Uterus (tissue), 4 donors: ENCODE measurements around the gene CELF4. TPM values are rescaled to one million over a fixed set of nuclear protein-coding genes. Genes with fewer than 3 reads are reported as not detected.

Experiments
- DNase-seq, 2 donors: peaks; one replicate each; pipeline ENCODE4 v3.0.0-alpha.2; 2019 to 2020
- H3K27ac ChIP-seq, 2 donors: fragments of 200-600 bp; sonication (generic); 1 replicate in 1 of 2; 2 replicates in 1 of 2; pipeline ENCODE4 v1.5.1; 2016 to 2018
- H3K27me3 ChIP-seq, 2 donors: fragments of 200-600 bp; sonication (generic); one replicate each; pipeline ENCODE4 v1.5.1; 2018 to 2019; ENCODE audit warnings: control low read depth in 1 of 2
- H3K36me3 ChIP-seq, 2 donors: fragments of 200-600 bp; sonication (generic); one replicate each; pipeline ENCODE4 v1.5.1; 2019; ENCODE audit warnings: control low read depth in 1 of 2
- H3K4me1 ChIP-seq, 2 donors: fragments of 200-600 bp; sonication (generic); one replicate each; pipeline ENCODE4 v1.5.1; 2018 to 2019; ENCODE audit warnings: control low read depth in 1 of 2
- H3K4me3 ChIP-seq, 2 donors: fragments of 200-600 bp; sonication (generic); 1 replicate in 1 of 2; 2 replicates in 1 of 2; pipeline ENCODE4 v1.5.1; 2018 to 2019; ENCODE audit warnings: mild to moderate bottlenecking in 1 of 2
- H3K9me3 ChIP-seq, 2 donors: fragments of 200-600 bp; sonication (generic); one replicate each; pipeline ENCODE4 v1.5.1; 2019; ENCODE audit warnings: control low read depth in 1 of 2
- POLR2A ChIP-seq, 2 donors: fragments of 450-650 bp; IDR thresholded peaks; one replicate each; pipeline ENCODE4 v1.6.1; 2016; ENCODE audit warnings: antibody characterized with exemption in 2 of 2, mild to moderate bottlenecking in 1 of 2, moderate library complexity in 1 of 2
- intact Hi-C: fragments of 100-400 bp; cut with DNase I; formaldehyde crosslinking; loops from one replicate; pipeline ENCODE4 v1.15.1; 2023; ENCODE audit warnings: low total_unique reads
- total RNA-seq, 4 donors: library from RNA; depleted of rRNA in 3 of 4; stranded (reverse); fragments of >200 nt in 3 of 4; gene quantifications; one replicate each; pipeline versions ENCODE4 v1.1.0 to v1.2.4, GENCODE V29; 2014 to 2023
- TF ChIP-seq, protein P1 (sequence below), 4 experiments: fragments of 200-600 bp in 2 of 4; fragments of 450-650 bp in 2 of 4; sonication (generic) in 2 of 4; IDR thresholded peaks; one replicate each; pipeline ENCODE4 v1.5.1; 2016 to 2019; ENCODE audit warnings: antibody characterized with exemption in 4 of 4, mild to moderate bottlenecking in 2 of 4, moderate library complexity in 1 of 4
- donor health status: DM: yes; HTN: yes; CAD: no.

Gene CELF4
- total RNA-seq, 4 donors from 2014 or later, result 0.18 to 1.7 TPM; not detected in 2

- Histone ChIP-seq H3K27ac (no peak overlapping the region), H3K4me1 (no peaks in the 10 kb centered on the region), H3K36me3 (no peaks in the 10 kb centered on the region), H3K9me3 (no peaks in the 10 kb centered on the region), H3K4me3 (no peak overlapping the region), H3K27me3 (no peaks in the 10 kb centered on the region)
- intact Hi-C loops, result no loop called here
- DNase-seq, result no peak
- TF ChIP-seq, protein P1, sequence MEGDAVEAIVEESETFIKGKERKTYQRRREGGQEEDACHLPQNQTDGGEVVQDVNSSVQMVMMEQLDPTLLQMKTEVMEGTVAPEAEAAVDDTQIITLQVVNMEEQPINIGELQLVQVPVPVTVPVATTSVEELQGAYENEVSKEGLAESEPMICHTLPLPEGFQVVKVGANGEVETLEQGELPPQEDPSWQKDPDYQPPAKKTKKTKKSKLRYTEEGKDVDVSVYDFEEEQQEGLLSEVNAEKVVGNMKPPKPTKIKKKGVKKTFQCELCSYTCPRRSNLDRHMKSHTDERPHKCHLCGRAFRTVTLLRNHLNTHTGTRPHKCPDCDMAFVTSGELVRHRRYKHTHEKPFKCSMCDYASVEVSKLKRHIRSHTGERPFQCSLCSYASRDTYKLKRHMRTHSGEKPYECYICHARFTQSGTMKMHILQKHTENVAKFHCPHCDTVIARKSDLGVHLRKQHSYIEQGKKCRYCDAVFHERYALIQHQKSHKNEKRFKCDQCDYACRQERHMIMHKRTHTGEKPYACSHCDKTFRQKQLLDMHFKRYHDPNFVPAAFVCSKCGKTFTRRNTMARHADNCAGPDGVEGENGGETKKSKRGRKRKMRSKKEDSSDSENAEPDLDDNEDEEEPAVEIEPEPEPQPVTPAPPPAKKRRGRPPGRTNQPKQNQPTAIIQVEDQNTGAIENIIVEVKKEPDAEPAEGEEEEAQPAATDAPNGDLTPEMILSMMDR (IDR thresholded peaks at IDR 0.05), result no peak
- no peak for TF ChIP-seq POLR2A (IDR thresholded peaks at IDR 0.05)
Measured at GRCh38 chr18:37392648-37393047, 172.9 kb downstream of the CELF4 start.

- Histone ChIP-seq H3K36me3 (no peaks in the 10 kb centered on the region), H3K4me1 (no peaks in the 10 kb centered on the region), H3K27ac (no peak overlapping the region), H3K4me3 (no peak overlapping the region), H3K27me3 (no peaks in the 10 kb centered on the region), H3K9me3 (no peaks in the 10 kb centered on the region)
- intact Hi-C loops, result no loop called here
- no peak for DNase-seq
- no peak for TF ChIP-seq POLR2A (IDR thresholded peaks at IDR 0.05)
- TF ChIP-seq, protein P1 (IDR thresholded peaks at IDR 0.05), result no peak
Measured at GRCh38 chr18:37391698-37392548, 173.7 kb downstream of the CELF4 start.

DNA sequence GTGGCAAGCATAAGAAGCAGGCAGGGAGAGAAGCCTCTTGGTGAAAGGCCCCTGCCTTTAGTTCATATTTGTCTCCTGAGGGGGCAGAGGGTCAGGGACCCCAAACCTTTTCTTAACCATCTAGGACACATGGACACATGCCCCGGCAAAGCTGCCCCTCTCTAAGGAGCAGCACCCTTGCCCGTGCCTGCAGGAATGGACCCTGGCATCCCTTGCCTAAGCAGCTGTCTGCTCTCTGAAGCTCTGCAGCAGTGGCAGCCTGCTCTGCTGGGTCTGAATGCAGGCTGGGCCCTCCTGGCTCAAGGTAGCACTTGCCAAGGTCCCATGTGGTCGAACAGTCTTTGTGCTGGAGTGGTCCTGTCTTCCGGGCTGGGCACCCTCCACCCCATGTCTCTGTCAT is 174.4 kb downstream of the CELF4 start:
- Histone ChIP-seq H3K27ac (no peak overlapping the region), H3K9me3 (no peaks in the 10 kb centered on the region), H3K36me3 (no peaks in the 10 kb centered on the region), H3K4me1 (no peaks in the 10 kb centered on the region), H3K27me3 (no peaks in the 10 kb centered on the region), H3K4me3 (no peak overlapping the region)
- TF ChIP-seq, protein P1 (IDR thresholded peaks at IDR 0.05), result no peak
- no peak for TF ChIP-seq POLR2A (IDR thresholded peaks at IDR 0.05)
- DNase-seq, result no peak
- intact Hi-C loops, result no loop called here

- Histone ChIP-seq H3K27me3 (no peaks in the 10 kb centered on the region), H3K27ac (no peak overlapping the region), H3K4me3 (no peak overlapping the region), H3K9me3 (no peaks in the 10 kb centered on the region), H3K4me1 (no peaks in the 10 kb centered on the region), H3K36me3 (no peaks in the 10 kb centered on the region)
- no peak for TF ChIP-seq POLR2A (IDR thresholded peaks at IDR 0.05)
- TF ChIP-seq, protein P1 (IDR thresholded peaks at IDR 0.05), result no peak
- intact Hi-C loops, result no loop called here
- no peak for DNase-seq
Measured at GRCh38 chr18:37390687-37391086, 174.9 kb downstream of the CELF4 start.

DNA sequence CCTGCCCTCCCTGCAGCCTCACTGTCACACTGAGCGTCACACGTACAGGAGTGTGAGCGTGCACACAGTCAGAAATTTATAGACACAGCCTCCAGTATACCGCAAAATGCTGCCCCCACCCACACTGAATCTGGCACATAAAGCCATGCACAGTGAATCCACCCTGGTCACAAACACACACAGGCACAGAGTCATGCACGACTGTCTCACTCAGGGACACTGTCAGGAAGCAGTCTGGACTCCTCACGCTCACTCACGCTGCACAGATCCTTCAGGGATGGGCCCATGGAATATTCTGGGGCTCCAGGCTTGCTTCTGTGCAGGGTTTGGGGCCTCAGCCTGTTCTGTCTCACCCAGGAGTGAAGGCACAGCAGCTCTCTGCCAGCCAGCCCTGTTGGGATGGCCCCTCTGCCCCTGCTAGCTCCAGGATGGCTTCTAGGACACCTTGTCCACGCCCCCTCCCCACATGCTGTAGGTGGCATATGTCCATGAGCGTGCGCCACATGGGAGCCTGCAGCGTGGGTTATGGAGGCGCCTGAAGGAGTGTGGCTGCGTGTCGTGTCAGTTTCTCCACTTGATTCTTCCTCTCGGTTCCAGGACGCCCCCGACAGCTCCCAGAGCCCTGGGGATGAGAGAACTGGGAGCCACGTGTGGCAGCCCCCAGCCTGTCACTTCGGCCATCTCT is 175.8 kb downstream of the CELF4 start:
- H3K9me3 ChIP-seq, result no peaks in the 10 kb centered on the region
- no peak overlapping the region for H3K4me3 ChIP-seq
- intact Hi-C loops, result loop anchor here (10.0 kb wide), 1 partner anchor 155 kb away; no protein-coding TSS in a partner anchor
- no peaks in the 10 kb centered on the region for H3K36me3 ChIP-seq
- H3K27ac ChIP-seq, result no peak overlapping the region
- H3K27me3 ChIP-seq, result no peaks in the 10 kb centered on the region
- no peak for TF ChIP-seq POLR2A (IDR thresholded peaks at IDR 0.05)
- TF ChIP-seq, protein P1 (IDR thresholded peaks at IDR 0.05), result no peak
- DNase-seq, result no peak
- no peaks in the 10 kb centered on the region for H3K4me1 ChIP-seq
